Aorta (tissue), 5 donors: ENCODE measurements around the gene ADGRB2. TPM values are rescaled to one million over a fixed set of nuclear protein-coding genes. Genes with fewer than 3 reads are reported as not detected.
A peak's percentile ranks its signal among the peaks of the same experiment; 100 is the strongest.

ENCODE experiments used
- ATAC-seq: fragments of 200-7000 bp; cut with Tn5 transposase; one replicate; pipeline ENCODE4 v1.9.1; 2022; ENCODE audit warnings: moderate library complexity; ENCODE audit not compliant: low FRiP score
- DNase-seq, 2 donors: peaks; one replicate each; pipeline ENCODE4 v3.0.0-alpha.2; 2020
- H3K27ac ChIP-seq, 2 donors: one replicate each; pipeline ENCODE4 v1.5.1; 2013; ENCODE audit warnings: low read length in 2 of 2, mild to moderate bottlenecking in 2 of 2, moderate library complexity in 2 of 2, control low read depth in 1 of 2, inconsistent platforms in 1 of 2, low read depth in 1 of 2
- H3K27me3 ChIP-seq, 2 donors: one replicate each; pipeline ENCODE4 v1.6.1; 2013; ENCODE audit warnings: control low read depth in 1 of 2, low read length in 1 of 2, mild to moderate bottlenecking in 1 of 2, moderate library complexity in 1 of 2; ENCODE audit not compliant: insufficient read depth in 2 of 2, control insufficient read depth in 1 of 2
- H3K36me3 ChIP-seq, 2 donors: one replicate each; pipeline ENCODE4 v1.6.1; 2013; ENCODE audit warnings: control low read depth in 1 of 2, low read length in 1 of 2, mild to moderate bottlenecking in 1 of 2; ENCODE audit not compliant: insufficient read depth in 2 of 2, control insufficient read depth in 1 of 2
- H3K4me1 ChIP-seq, 2 donors: one replicate each; pipeline ENCODE4 v1.6.1; 2013; ENCODE audit warnings: low read length in 2 of 2, control low read depth in 1 of 2, mild to moderate bottlenecking in 1 of 2, moderate library complexity in 1 of 2; ENCODE audit not compliant: insufficient read depth in 2 of 2, control insufficient read depth in 1 of 2
- H3K4me3 ChIP-seq, 2 donors: one replicate each; pipeline ENCODE4 v1.5.1; 2013; ENCODE audit warnings: low read length in 2 of 2, control low read depth in 1 of 2, mild to moderate bottlenecking in 1 of 2
- H3K9me3 ChIP-seq: one replicate; pipeline ENCODE4 v1.6.1; 2013; ENCODE audit warnings: mild to moderate bottlenecking, low read length; ENCODE audit not compliant: control insufficient read depth
- WGBS, 2 donors: extraction: QIAGEN DNeasy Blood & Tissue Kit; methylation state at CpG; one replicate each; pipeline ENCODE4 v1.1.7; 2013; 5-methylcytosine and 5-hydroxymethylcytosine counted together
- intact Hi-C, 2 donors: fragments of 100-400 bp; cut with DNase I; formaldehyde crosslinking; loops; one replicate each; pipeline versions ENCODE4 v1.14.2 to v1.15.0; 2022
- polyA plus RNA-seq, 2 donors: library from polyadenylated mRNA; stranded (reverse); fragments of 200-250 nt; gene quantifications; one replicate each; pipeline ENCODE4 v1.2.3, GENCODE V29; 2013
- total RNA-seq, 2 donors: library from RNA; stranded (reverse); fragmentation: NEBNext Ultra II Directional; extraction: Animal tissue kit (Norgen Biotek cat#: 25700); gene quantifications; one replicate each; pipeline ENCODE4 v1.2.1, GENCODE V29; 2021
- donor health status: healthy with polysubstance abuse.
- donor health status: Bipolar disorder and iron deficiency.
- donor health status: DM: no; HTN: no; CAD: no.
- donor health status: DM: no; HTN: no; CAD: no.
- donor health status: DM: yes; HTN: yes; CAD: no.

Gene ADGRB2
- total and polyA plus RNA-seq, 4 donors = 1.8 to 4.6 (median 2.1) TPM

DNA sequence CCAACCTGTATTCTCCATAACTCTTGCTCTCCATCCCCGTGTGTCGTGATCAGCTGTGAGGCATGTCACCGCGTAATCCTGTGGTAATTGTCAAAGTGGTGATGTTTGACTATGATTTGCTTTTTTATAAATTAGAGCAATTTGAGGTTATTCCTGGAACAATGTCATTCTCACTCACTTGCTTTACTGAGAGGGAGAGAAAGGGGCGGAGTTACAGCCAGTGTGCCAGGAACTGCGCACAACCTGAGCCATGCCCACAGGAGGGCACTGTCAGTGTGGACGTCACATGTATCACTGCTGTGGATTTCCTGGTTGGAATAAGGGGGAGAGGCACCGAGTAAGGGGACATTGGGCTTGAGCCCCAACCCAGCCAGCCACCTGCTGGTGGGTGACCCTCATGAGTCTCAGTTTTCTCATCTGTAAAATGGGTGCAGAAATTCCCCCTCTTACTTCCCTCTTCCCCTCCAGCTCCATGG lies 6.9 kb downstream of the ADGRB2 start:
- WGBS, 2 donors = 93 to 95% methylated on average over 8 of the region's 8 CpGs

DNA sequence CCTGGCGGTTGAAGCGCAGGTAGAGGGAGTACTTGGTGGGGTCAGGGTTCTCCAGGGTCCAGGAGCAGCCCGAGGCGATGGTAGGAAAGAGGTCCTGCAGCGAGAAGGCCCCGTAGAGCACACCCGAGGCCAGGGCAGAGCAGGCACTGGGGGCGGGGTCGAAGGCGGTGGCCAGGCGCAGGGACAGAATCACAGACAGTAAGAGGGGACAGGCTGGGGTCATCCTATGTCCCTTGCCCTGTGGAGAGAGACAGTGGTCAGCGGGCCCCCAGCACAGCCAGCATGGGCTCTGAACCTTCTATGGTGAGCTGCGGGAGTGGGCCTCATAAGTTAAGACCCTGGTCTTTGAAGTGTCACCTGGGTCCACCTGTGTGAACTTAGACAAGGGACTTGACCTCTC lies 7.6 kb downstream of the ADGRB2 start:
- Histone ChIP-seq H3K27ac (no peak overlapping the region), H3K9me3 (no peaks in the 10 kb centered on the region), H3K27me3 (no peaks in the 10 kb centered on the region), H3K36me3 (no peaks in the 10 kb centered on the region), H3K4me3 (no peak overlapping the region), H3K4me1 (no peaks in the 10 kb centered on the region)
- WGBS, 2 donors = 97 to 98% methylated on average over 11 to 13 of the region's 13 CpGs
- DNase-seq (no peak), ATAC-seq (no peak)
- intact Hi-C loops = no loop called here

More for the DNA sequence above, 6.9 kb downstream of the ADGRB2 start:
- no peaks in the 10 kb centered on the region for H3K9me3 ChIP-seq
- DNase-seq (no peak), ATAC-seq (no peak)
- H3K4me3 ChIP-seq = no peak overlapping the region
- H3K27me3 ChIP-seq = no peaks in the 10 kb centered on the region
- H3K36me3 ChIP-seq = no peaks in the 10 kb centered on the region
- no peaks in the 10 kb centered on the region for H3K4me1 ChIP-seq
- no peak overlapping the region for H3K27ac ChIP-seq
- intact Hi-C loops = no loop called here

- intact Hi-C loops = no loop called here
- H3K9me3 ChIP-seq = no peaks in the 10 kb centered on the region
- no peaks in the 10 kb centered on the region for H3K27me3 ChIP-seq
- no peak for ATAC-seq
- H3K36me3 ChIP-seq = no peaks in the 10 kb centered on the region
- WGBS, 2 donors = 94% methylated on average over 30 of the region's 30 CpGs
- no peaks in the 10 kb centered on the region for H3K4me1 ChIP-seq
- no peak overlapping the region for H3K27ac ChIP-seq
- no peak for DNase-seq
- H3K4me3 ChIP-seq = no peak overlapping the region
Observed at GRCh38 chr1:31755850-31756492, 8.2 kb downstream of the ADGRB2 start.

DNA sequence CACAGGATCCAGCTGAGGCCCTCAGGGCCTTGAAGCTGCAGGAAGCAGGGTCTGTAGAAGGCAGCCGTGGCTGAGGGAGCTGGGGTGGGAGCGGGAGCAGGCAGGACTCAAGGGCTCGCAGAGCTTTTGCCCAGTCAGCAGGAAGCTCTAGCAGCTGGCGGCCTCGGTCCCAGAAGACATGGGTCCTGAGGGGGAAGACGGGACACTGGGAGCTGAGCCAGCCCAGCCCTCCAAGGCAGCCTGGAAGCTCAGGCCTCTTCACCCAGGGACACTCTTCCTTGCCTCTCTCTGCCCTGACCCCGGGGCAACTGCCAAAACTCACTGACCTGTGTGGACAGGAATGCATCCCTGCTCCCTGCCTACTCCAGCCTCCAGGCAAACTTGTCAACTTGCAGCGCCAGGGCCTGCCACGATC lies 8.9 kb downstream of the ADGRB2 start:
- Histone ChIP-seq H3K4me3 (no peak overlapping the region), H3K27ac (no peak overlapping the region), H3K4me1 (no peaks in the 10 kb centered on the region), H3K9me3 (no peaks in the 10 kb centered on the region), H3K27me3 (no peaks in the 10 kb centered on the region), H3K36me3 (no peaks in the 10 kb centered on the region)
- DNase-seq = peak in 1 of 2 donors; percentile 71
- no peak for ATAC-seq
- intact Hi-C loops = no loop called here
- 16 to 39% methylated on average over 7 to 9 of the region's 9 CpGs for WGBS, 2 donors

DNA sequence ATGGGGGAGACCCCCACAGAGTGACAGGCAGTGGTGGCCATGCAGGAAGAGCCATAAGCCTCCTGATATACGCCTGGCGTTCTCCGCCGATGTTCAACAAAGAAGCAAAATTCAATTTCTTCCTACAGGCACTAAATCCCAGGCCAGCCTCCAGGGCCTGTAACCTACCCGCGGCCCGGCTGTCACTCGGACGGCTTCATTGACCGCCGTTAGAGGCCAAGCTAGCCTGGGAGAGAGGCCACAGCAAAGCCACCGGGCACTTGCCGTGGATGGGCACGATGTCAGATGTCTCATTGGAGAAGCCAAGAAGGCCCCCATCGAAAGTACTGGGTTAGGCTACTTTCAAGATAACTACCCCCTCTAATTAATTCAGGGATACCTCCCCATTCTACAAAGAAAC lies 9.7 kb downstream of the ADGRB2 start:
- no peak for DNase-seq
- Histone ChIP-seq H3K27ac (no peak overlapping the region), H3K36me3 (no peaks in the 10 kb centered on the region), H3K9me3 (no peaks in the 10 kb centered on the region), H3K4me3 (no peak overlapping the region), H3K4me1 (no peaks in the 10 kb centered on the region), H3K27me3 (no peaks in the 10 kb centered on the region)
- no peak for ATAC-seq
- 73 to 87% methylated on average over 15 of the region's 15 CpGs for WGBS, 2 donors
- intact Hi-C loops = loop anchor here in 1 of 2 donors (5.0 kb wide), 1 partner anchor 37 kb away; no protein-coding TSS in a partner anchor

DNA sequence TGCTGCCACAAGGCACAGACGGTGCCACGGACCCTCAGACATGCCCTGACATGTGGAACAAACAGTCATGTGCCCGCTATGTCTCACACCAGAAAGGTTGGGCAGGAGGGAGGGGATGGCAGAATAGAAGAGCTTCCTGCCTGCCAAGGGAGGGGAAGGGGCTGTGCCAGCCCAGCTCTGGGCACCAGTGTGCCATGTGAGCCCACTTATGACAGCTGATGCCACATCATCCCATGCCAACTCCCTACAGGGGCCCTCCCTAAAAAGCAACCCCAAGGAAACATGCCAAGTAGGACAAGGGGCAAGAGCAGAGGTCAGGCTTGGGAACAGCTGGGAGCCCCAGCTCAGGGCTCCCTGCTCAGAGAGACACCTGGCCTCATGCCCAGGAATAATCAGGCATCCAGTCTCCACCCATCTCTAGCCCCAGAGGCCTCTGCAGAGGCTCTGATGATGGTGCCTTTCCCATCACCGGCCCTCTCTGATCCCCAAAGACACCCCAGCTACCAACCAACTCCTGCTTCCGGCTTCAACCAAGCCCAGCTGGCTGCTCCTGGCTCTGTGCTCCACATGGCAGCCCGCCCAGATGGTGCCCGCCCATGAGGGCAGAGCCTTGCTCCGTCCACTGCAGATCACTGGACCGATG lies 10.3 kb downstream of the ADGRB2 start:
- ATAC-seq (no peak), DNase-seq (peak; percentile 75 to 85)
- Histone ChIP-seq H3K27me3 (no peaks in the 10 kb centered on the region), H3K36me3 (no peaks in the 10 kb centered on the region), H3K9me3 (no peaks in the 10 kb centered on the region), H3K4me3 (no peak overlapping the region), H3K4me1 (no peaks in the 10 kb centered on the region), H3K27ac (peak overlapping the region in 1 of 2 donors; percentile 41)
- intact Hi-C loops = loop anchor here in 1 of 2 donors (5.0 kb wide), 1 partner anchor 37 kb away; no protein-coding TSS in a partner anchor
- 26 to 32% methylated on average over 9 of the region's 9 CpGs for WGBS, 2 donors

- Histone ChIP-seq H3K36me3 (no peaks in the 10 kb centered on the region), H3K4me3 (no peak overlapping the region), H3K9me3 (no peaks in the 10 kb centered on the region), H3K27ac (peak overlapping the region in 1 of 2 donors; percentile 41), H3K27me3 (no peaks in the 10 kb centered on the region), H3K4me1 (no peaks in the 10 kb centered on the region)
- WGBS, 2 donors = 20 to 28% methylated on average over 12 of the region's 12 CpGs
- intact Hi-C loops = loop anchor here in 1 of 2 donors (5.0 kb wide), 1 partner anchor 36 kb away; no protein-coding TSS in a partner anchor
- DNase-seq (peak in 1 of 2 donors; percentile 67), ATAC-seq (no peak)
Observed at GRCh38 chr1:31752952-31753475, 11.1 kb downstream of the ADGRB2 start.

DNA sequence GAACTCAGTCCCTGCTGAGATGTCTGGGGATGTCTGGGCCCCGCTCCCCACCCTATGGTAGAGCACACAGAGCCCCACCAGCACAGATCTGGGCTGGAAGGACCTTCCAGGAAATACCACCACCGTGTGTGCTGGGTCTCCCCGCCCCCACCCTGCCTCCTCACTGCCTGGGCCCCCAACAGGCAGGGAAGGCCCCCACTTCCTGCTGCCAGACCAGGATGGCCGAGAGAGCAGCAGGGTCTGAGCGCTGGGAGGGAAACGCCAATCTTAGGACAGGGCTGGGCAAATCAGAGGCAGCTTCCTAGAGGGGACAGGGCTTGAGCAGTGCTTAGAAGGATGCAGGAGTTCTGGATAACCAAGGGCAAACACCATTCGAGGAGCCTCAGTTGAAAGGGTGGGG lies 11.9 kb downstream of the ADGRB2 start:
- no peak overlapping the region for H3K4me3 ChIP-seq
- WGBS, 2 donors = 72 to 76% methylated on average over 7 of the region's 7 CpGs
- no peak overlapping the region for H3K27ac ChIP-seq
- ATAC-seq (no peak), DNase-seq (no peak)
- H3K9me3 ChIP-seq = no peaks in the 10 kb centered on the region
- H3K36me3 ChIP-seq = no peaks in the 10 kb centered on the region
- intact Hi-C loops = loop anchor here in 1 of 2 donors (5.0 kb wide), 1 partner anchor 35 kb away; no protein-coding TSS in a partner anchor
- no peaks in the 10 kb centered on the region for H3K4me1 ChIP-seq
- H3K27me3 ChIP-seq = no peaks in the 10 kb centered on the region
